GM12865 (cell line): Measurements from ENCODE around the gene GDPD4.

Experiments
- DNase-seq: peaks from one replicate; pipeline ENCODE4 v3.0.0; 2010; ENCODE audit warnings: low read depth
- H3K4me3 ChIP-seq: 2 replicates; pipeline ENCODE4 v1.5.1; 2011; ENCODE audit warnings: mild to moderate bottlenecking, low read depth, low read length, control low read depth
- CTCF ChIP-seq: IDR thresholded peaks from 2 replicates; pipeline ENCODE4 v1.5.1; 2011; ENCODE audit warnings: low read length, control low read depth, low read depth, inconsistent platforms; ENCODE audit not compliant: insufficient read depth; ENCODE audit errors: missing control alignments

Gene GDPD4

GRCh38 chr11:77181799-77182541 lies 119.5 kb downstream of the GDPD4 start:
- no peak for TF ChIP-seq CTCF
- no peak overlapping the region for H3K4me3 ChIP-seq
- no peak for DNase-seq

DNA sequence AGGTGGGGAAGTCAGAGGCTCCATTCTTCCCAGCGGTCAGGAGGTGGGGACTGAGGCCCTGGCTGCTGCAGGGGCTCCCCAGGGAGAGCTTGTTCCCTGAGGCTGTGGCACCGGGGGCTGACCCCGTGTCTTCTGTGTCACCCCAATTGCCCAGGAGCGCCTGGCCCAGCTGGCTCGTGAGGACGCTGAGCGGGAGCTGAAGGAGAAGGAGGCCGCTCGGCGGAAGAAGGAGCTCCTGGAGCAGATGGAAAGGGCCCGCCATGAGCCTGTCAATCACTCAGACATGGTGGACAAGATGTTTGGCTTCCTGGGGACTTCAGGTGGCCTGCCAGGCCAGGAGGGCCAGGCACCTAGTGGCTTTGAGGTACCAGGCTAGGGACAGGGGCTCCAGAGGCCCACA lies 120.3 kb downstream of the GDPD4 start:
- no peak for TF ChIP-seq CTCF
- H3K4me3 ChIP-seq: no peak overlapping the region
- no peak for DNase-seq

- TF ChIP-seq CTCF: no peak
- no peak for DNase-seq
- no peak overlapping the region for H3K4me3 ChIP-seq
These were observed 121.1 kb downstream of the GDPD4 start for GRCh38 chr11:77180346-77180745.

GRCh38 chr11:77179681-77180080 lies 121.8 kb downstream of the GDPD4 start:
- TF ChIP-seq CTCF: no peak
- no peak overlapping the region for H3K4me3 ChIP-seq
- no peak for DNase-seq

GRCh38 chr11:77179048-77179447 lies 122.4 kb downstream of the GDPD4 start:
- no peak for DNase-seq
- H3K4me3 ChIP-seq: no peak overlapping the region
- no peak for TF ChIP-seq CTCF

DNA sequence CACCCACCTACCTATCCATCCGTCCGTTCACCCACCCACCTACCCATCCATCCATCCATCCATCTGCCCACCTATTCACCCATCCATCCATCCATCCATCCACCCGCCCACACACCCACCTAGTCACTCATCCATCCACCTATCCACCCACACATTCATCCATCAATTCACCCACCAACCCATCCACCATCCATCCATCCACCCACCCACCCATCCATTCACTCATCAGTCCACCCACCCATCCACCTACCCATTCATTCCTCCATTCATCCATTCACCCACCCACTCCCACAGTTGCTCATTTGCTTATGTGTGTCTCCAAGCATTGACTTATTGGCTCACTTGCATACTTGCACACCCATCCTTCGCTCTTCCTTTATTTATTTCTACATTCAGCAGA lies 123.3 kb downstream of the GDPD4 start:
- DNase-seq: no peak
- no peak for TF ChIP-seq CTCF
- H3K4me3 ChIP-seq: no peak overlapping the region

GRCh38 chr11:77176996-77177395 lies 124.5 kb downstream of the GDPD4 start:
- no peak overlapping the region for H3K4me3 ChIP-seq

More at GRCh38 chr11:77176996-77177395, 124.5 kb downstream of the GDPD4 start:
- no peak for DNase-seq
- no peak for TF ChIP-seq CTCF
